Adrenal gland (tissue), 12 donors: ENCODE results near the gene E4F1. TPM values are rescaled to one million over a fixed set of nuclear protein-coding genes. Genes with fewer than 3 reads are reported as not detected.

ENCODE experiments used
- DNase-seq, 7 donors: peaks; one replicate each; pipeline ENCODE4 v3.0.0-alpha.2; 2019 to 2020
- H3K27ac ChIP-seq, 5 donors: fragments of 200-600 bp; sonication (generic) in 4 of 5; 1 replicate in 3 of 5; 2 replicates in 2 of 5; pipeline versions ENCODE4 v1.5.1 to v1.8.0; 2016 to 2020; ENCODE audit warnings: mild to moderate bottlenecking in 1 of 5
- H3K27me3 ChIP-seq: fragments of 200-600 bp; 2 replicates; pipeline ENCODE4 v1.8.0; 2021
- H3K36me3 ChIP-seq, 2 donors: fragments of 200-600 bp; replicated peaks in 1 of 2; 1 replicate in 1 of 2; 2 replicates in 1 of 2; pipeline versions ENCODE4 v1.5.1 to v1.8.0; 2018 to 2022
- H3K4me1 ChIP-seq, 2 donors: fragments of 200-600 bp; replicated peaks in 1 of 2; 1 replicate in 1 of 2; 2 replicates in 1 of 2; pipeline versions ENCODE4 v1.5.1 to v1.8.0; 2018 to 2021
- H3K4me3 ChIP-seq, 4 donors: fragments of 200-600 bp; sonication (generic) in 3 of 4; one replicate each; pipeline ENCODE4 v1.5.1; 2016 to 2018
- H3K9me3 ChIP-seq, 3 donors: fragments of 200-600 bp; sonication (generic) in 1 of 3; replicated peaks in 1 of 3; 1 replicate in 2 of 3; 2 replicates in 1 of 3; pipeline versions ENCODE4 v1.5.1 to v1.8.0; 2016 to 2021
- POLR2A ChIP-seq, 2 donors: fragments of 450-650 bp; IDR thresholded peaks; one replicate each; pipeline ENCODE4 v1.6.1; 2017; ENCODE audit warnings: antibody characterized with exemption in 2 of 2, mild to moderate bottlenecking in 2 of 2, moderate library complexity in 1 of 2
- WGBS, 4 donors: extraction: QIAGEN DNeasy Blood & Tissue Kit in 2 of 4; methylation state at CpG; one replicate each; pipeline versions ENCODE4 v1.1.5 to v1.1.7; 2013 to 2017; 5-methylcytosine and 5-hydroxymethylcytosine counted together
- intact Hi-C, 2 donors: fragments of 100-400 bp; cut with DNase I; formaldehyde crosslinking; loops; one replicate each; pipeline versions ENCODE4 v1.14.1 to v1.15.0; 2022 to 2023
- polyA plus RNA-seq, 3 donors: library from polyadenylated mRNA; stranded (reverse); fragments of 200-250 nt in 2 of 3; fragments of 350-450 nt in 1 of 3; fragmentation: Illumina TruSeq in 1 of 3; extraction: RNeasy Lipid Tissue Mini Kit (QIAGEN cat#74804) in 1 of 3; gene quantifications; one replicate each; pipeline ENCODE4 v1.2.3, GENCODE V29; 2013 to 2014
- total RNA-seq, 9 donors: library from RNA; depleted of rRNA in 4 of 9; stranded (reverse); fragments of >200 nt in 4 of 9; fragments of 120-200 nt in 1 of 9; fragmentation: NEBNext Ultra II Directional in 1 of 9; extraction: Animal tissue kit (Norgen Biotek cat#: 25700) in 1 of 9; gene quantifications; one replicate each; pipeline versions ENCODE4 v1.1.0 to v1.2.4, GENCODE V29; 2013 to 2023
- TF ChIP-seq, protein P1 (sequence below), 6 experiments: fragments of 450-650 bp in 4 of 6; fragments of 200-600 bp in 2 of 6; sonication (generic) in 1 of 6; IDR thresholded peaks; 1 replicate in 5 of 6; 2 replicates in 1 of 6; pipeline versions ENCODE4 v1.5.1 to v1.8.0; 2016 to 2021; ENCODE audit warnings: antibody characterized with exemption in 6 of 6, mild to moderate bottlenecking in 2 of 6, moderate library complexity in 1 of 6
- donor health status: healthy with polysubstance abuse.
- donor health status: Bipolar disorder and iron deficiency.
- donor health status: DM: yes; HTN: yes; CAD: no.
- donor health status: DM: no; HTN: no; CAD: no.
- donor health status: DM: no; HTN: no; CAD: no.
- donor health status: DM: yes; HTN: yes; CAD: no.

E4F1 gene
- total and polyA plus RNA-seq, 12 donors: 2.9 to 121 (median 27.1) TPM

DNA sequence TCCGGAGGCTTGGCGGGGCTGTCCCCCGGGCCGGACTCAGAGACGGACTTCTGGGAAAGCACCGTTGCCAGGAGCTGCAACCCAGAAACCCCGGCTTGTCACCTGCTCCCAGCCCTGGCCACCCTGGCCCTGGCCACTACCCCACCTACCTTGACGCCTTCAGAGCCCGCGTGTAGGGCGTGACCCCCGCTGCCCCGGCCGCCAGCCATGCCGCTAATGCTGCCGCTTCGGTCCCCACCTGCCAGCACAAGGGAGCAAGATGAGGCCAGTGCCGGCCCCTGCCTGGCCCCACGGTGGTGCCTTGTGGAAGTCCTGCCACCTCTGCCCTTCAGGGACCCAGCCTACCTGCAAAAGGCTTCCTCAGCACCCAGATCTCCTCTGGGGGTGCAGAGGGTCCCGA, 38.4 kb upstream of the E4F1 start:
- WGBS, 4 donors: 72 to 86% (median 76%) methylated on average over 4 to 20 of the region's 20 CpGs

DNA sequence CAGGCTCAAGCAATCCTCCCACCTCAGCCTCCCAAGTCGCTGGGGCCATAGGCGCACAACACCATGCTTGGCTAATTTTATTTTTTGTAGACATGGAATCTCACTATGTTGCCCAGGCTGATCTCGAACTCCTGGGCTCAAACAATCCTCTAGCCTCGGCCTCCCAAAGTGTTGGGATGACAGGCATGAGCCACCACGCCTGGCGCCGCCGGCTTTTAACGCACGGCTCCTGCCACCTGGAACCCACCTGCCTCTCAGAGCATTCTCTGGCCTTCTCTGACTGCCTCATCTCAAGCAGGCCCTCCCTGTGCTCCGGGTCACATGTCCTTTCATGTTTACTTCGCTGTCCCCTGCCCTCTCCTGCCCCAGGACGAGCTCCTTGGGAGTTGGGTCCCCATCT, 37.3 kb upstream of the E4F1 start:
- intact Hi-C loops: no loop called here
- Histone ChIP-seq H3K27me3 (no peaks in the 10 kb centered on the region), H3K27ac (no peak overlapping the region), H3K4me1 (no peaks in the 10 kb centered on the region), H3K4me3 (no peak overlapping the region), H3K36me3 (no peaks in the 10 kb centered on the region), H3K9me3 (no peaks in the 10 kb centered on the region)
- 84 to 92% (median 86%) methylated on average over 13 of the region's 13 CpGs for WGBS, 4 donors
- no peak for TF ChIP-seq POLR2A (IDR thresholded peaks at IDR 0.05)
- TF ChIP-seq, protein P1, sequence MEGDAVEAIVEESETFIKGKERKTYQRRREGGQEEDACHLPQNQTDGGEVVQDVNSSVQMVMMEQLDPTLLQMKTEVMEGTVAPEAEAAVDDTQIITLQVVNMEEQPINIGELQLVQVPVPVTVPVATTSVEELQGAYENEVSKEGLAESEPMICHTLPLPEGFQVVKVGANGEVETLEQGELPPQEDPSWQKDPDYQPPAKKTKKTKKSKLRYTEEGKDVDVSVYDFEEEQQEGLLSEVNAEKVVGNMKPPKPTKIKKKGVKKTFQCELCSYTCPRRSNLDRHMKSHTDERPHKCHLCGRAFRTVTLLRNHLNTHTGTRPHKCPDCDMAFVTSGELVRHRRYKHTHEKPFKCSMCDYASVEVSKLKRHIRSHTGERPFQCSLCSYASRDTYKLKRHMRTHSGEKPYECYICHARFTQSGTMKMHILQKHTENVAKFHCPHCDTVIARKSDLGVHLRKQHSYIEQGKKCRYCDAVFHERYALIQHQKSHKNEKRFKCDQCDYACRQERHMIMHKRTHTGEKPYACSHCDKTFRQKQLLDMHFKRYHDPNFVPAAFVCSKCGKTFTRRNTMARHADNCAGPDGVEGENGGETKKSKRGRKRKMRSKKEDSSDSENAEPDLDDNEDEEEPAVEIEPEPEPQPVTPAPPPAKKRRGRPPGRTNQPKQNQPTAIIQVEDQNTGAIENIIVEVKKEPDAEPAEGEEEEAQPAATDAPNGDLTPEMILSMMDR (IDR thresholded peaks at IDR 0.05): no peak
- DNase-seq: no peak

More for the DNA sequence above, 38.4 kb upstream of the E4F1 start:
- no peak for DNase-seq
- H3K36me3 ChIP-seq: no peaks in the 10 kb centered on the region
- intact Hi-C loops: no loop called here
- no peaks in the 10 kb centered on the region for H3K27me3 ChIP-seq
- no peaks in the 10 kb centered on the region for H3K9me3 ChIP-seq
- TF ChIP-seq, protein P1 (IDR thresholded peaks at IDR 0.05): no peak
- TF ChIP-seq POLR2A (IDR thresholded peaks at IDR 0.05): no peak
- no peak overlapping the region for H3K27ac ChIP-seq
- H3K4me3 ChIP-seq: no peak overlapping the region
- H3K4me1 ChIP-seq: no peaks in the 10 kb centered on the region

DNA sequence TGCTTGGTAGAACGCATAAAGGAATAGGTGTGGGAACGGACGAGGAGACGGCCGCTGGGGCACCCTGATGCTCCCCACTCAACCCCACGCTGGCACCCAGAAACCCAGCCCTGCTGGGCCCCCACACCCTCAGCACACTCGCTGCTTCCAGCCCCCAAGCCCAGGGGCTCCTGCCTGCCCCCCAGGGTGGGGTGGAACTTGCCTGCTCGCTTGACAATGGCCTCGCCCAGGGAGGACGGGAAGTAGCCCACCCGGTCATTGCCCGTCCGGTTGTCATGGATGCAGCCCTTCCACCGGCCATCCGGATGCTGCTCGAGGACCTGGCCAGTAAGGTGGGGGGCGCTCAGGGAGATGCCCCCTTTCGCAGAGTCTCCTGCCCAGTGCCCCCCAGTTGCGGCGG, 36.9 kb upstream of the E4F1 start:
- TF ChIP-seq, protein P1 (IDR thresholded peaks at IDR 0.05): no peak
- no peak for TF ChIP-seq POLR2A (IDR thresholded peaks at IDR 0.05)
- Histone ChIP-seq H3K36me3 (no peaks in the 10 kb centered on the region), H3K27ac (no peak overlapping the region), H3K4me3 (no peak overlapping the region), H3K4me1 (no peaks in the 10 kb centered on the region), H3K27me3 (no peaks in the 10 kb centered on the region), H3K9me3 (no peaks in the 10 kb centered on the region)
- intact Hi-C loops: no loop called here
- WGBS, 4 donors: 83 to 89% (median 88%) methylated on average over 9 to 20 of the region's 20 CpGs
- DNase-seq: no peak

DNA sequence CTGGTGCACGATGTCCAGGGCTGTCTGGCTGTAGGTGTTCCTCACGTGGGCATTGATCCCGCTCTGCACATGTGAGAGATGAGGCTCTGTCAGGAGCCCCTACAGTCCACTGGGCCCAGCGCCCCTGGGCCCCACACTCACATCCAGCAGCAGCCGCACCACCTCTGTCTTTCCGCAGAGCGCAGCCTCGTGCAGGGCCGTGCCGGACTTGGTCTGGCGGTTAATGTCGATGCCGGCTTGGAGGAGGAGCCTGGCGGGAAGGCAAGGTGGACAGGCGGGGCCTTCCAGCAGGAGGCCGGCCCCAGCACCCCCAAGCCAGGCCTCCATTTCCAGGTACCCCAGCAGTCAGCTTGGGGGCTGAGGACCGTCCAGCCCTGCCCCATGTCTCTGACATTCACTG, 36.2 kb upstream of the E4F1 start:
- Histone ChIP-seq H3K9me3 (no peaks in the 10 kb centered on the region), H3K36me3 (no peaks in the 10 kb centered on the region), H3K4me3 (no peak overlapping the region), H3K27me3 (no peaks in the 10 kb centered on the region), H3K4me1 (no peaks in the 10 kb centered on the region), H3K27ac (no peak overlapping the region)
- DNase-seq: no peak
- TF ChIP-seq, protein P1 (IDR thresholded peaks at IDR 0.05): no peak
- TF ChIP-seq POLR2A (IDR thresholded peaks at IDR 0.05): no peak
- intact Hi-C loops: no loop called here
- WGBS, 4 donors: 83 to 87% (median 85%) methylated on average over 10 to 17 of the region's 17 CpGs
